ENCODE measurements around the gene MUC12. TPM values are rescaled to one million over a fixed set of nuclear protein-coding genes. Genes with fewer than 3 reads are reported as not detected.
"Not testable (repeated sequence)": the region's sequence is repeated elsewhere in the genome, so short reads cannot be mapped to it uniquely, and the experiment has no call there.

MUC12 gene
- total RNA-seq, 1 experiment from 2014 or later: 10.4 TPM

DNA sequence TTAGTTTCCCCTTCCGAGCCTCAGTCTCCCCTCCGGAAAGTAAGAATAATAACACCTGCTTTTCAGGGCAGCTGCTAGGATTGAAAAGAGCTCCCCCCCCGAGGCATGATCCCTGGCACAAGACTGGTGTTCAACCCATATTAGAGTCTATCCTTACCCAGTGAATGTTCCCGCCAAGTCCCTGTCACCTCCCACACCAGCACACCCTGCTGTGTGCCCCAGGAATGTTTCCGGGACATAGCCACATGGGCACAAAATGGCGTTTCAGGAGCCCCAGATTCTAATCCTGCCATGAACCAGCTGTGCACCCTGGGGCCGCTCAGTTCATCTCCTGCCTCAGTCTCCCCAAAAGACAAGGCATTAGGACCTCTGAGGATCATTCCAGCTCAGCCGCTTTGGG is 51.1 kb downstream of the MUC12 start:
- no peak overlapping the region for H3K4me3 ChIP-seq (ENCODE audit: insufficient read depth, low read depth, low read length)
- H3K27me3 ChIP-seq (ENCODE audit: control insufficient read depth, insufficient read depth, low read length): no peaks in the 10 kb centered on the region
- no peaks in the 10 kb centered on the region for H3K36me3 ChIP-seq (replicated peaks; ENCODE audit: control insufficient read depth, insufficient read depth, low read length)
- DNase-seq: peak; percentile 16

DNA sequence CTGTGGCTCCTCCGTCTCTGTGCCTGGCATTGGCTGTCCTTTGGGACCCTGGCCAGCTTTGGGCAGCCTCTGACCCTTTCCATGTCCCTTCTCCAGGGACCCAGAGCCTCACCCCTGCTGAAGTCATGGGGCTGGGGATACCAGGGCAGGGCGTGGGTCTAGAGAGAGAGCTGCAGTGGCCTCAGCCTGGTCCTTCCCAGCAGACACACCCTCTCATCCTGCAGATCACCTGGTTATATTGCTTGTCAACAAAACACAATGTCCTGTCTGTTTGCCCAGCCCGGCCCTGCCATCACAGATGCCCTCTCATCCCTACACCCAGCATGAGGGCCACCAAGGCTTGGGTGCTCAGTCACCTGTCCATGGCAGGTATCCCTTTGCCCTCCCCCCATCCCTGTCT is 52.3 kb downstream of the MUC12 start:
- no peak for DNase-seq
- H3K4me3 ChIP-seq (ENCODE audit: insufficient read depth, low read depth, low read length): no peak overlapping the region
- H3K27me3 ChIP-seq (ENCODE audit: control insufficient read depth, insufficient read depth, low read length): no peaks in the 10 kb centered on the region
- H3K36me3 ChIP-seq (replicated peaks; ENCODE audit: control insufficient read depth, insufficient read depth, low read length): no peaks in the 10 kb centered on the region

DNA sequence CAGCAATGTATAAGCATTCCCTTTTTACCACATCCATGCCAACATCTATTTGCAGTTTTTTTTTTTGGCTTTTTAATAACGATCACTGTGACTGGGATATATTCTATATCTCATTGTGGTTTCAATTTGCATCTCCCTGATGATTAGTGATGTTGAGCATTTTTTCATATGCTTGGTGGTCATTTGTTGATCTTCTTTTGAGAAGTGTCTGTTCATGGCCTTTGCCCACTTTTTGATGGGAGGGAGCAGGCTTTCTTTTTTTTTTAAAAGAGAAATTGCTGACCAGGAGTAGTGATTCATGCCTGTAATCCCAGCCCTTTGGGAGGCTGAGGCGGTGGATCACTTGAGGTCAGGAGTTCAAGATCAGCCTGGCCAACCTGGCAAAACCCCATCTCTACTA is 54.5 kb downstream of the MUC12 start:
- Histone ChIP-seq H3K4me3 (ENCODE audit: insufficient read depth, low read depth, low read length) (no peak overlapping the region), H3K27me3 (ENCODE audit: control insufficient read depth, insufficient read depth, low read length) (no peaks in the 10 kb centered on the region), H3K36me3 (replicated peaks; ENCODE audit: control insufficient read depth, insufficient read depth, low read length) (no peaks in the 10 kb centered on the region)
- DNase-seq: no peak

DNA sequence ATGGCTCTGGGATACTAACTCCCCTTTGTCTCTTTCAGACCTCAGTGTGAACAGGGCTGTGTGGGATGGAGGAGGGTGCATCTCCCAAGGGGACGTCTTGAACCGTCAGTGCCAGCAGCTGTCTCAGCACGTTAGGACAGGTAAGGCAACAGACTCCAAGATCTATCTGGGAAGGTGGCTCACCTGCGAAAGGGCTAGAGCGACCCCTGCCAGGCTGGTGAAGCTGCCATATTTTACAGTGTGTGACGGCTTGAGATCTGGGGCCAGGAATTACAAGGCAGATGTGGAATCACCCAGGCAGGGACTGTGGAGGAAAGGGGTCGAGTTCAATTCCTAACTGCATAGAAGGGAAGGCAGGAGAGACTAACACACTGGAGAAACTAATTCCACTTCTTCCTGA is 61.7 kb downstream of the MUC12 start:
- no peak for DNase-seq
- Histone ChIP-seq H3K4me3 (ENCODE audit: insufficient read depth, low read depth, low read length) (no peak overlapping the region), H3K36me3 (replicated peaks; ENCODE audit: control insufficient read depth, insufficient read depth, low read length) (no peaks in the 10 kb centered on the region), H3K27me3 (ENCODE audit: control insufficient read depth, insufficient read depth, low read length) (no peaks in the 10 kb centered on the region)

DNA sequence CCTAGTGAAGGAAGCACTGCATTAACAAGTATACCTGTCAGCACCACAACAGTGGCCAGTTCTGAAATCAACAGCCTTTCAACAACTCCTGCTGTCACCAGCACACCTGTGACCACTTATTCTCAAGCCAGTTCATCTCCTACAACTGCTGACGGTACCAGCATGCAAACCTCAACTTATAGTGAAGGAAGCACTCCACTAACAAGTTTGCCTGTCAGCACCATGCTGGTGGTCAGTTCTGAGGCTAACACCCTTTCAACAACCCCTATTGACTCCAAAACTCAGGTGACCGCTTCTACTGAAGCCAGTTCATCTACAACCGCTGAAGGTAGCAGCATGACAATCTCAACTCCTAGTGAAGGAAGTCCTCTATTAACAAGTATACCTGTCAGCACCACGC is 66.6 kb downstream of the MUC12 start:
- DNase-seq: no peak
- Histone ChIP-seq H3K36me3 (replicated peaks; ENCODE audit: control insufficient read depth, insufficient read depth, low read length) (no peaks in the 10 kb centered on the region), H3K4me3 (ENCODE audit: insufficient read depth, low read depth, low read length) (no peak overlapping the region), H3K27me3 (ENCODE audit: control insufficient read depth, insufficient read depth, low read length) (no peaks in the 10 kb centered on the region)

- not testable (repeated sequence) for H3K27me3 ChIP-seq (ENCODE audit: control insufficient read depth, insufficient read depth, low read length); H3K36me3 ChIP-seq (replicated peaks; ENCODE audit: control insufficient read depth, insufficient read depth, low read length); DNase-seq; H3K4me3 ChIP-seq (ENCODE audit: insufficient read depth, low read depth, low read length)
Observed at GRCh38 chr7:101041283-101041682, 71.9 kb downstream of the MUC12 start.

- no peak overlapping the region for H3K4me3 ChIP-seq (ENCODE audit: insufficient read depth, low read depth, low read length)
- no peaks in the 10 kb centered on the region for H3K36me3 ChIP-seq (replicated peaks; ENCODE audit: control insufficient read depth, insufficient read depth, low read length)
- peak; percentile 74 for DNase-seq
- H3K27me3 ChIP-seq (ENCODE audit: control insufficient read depth, insufficient read depth, low read length): peaks cover 4% of the 10 kb centered on the region; the same call in 1 of the 2 replicates
Observed at GRCh38 chr7:101058355-101058754, 89.0 kb downstream of the MUC12 start.

DNA sequence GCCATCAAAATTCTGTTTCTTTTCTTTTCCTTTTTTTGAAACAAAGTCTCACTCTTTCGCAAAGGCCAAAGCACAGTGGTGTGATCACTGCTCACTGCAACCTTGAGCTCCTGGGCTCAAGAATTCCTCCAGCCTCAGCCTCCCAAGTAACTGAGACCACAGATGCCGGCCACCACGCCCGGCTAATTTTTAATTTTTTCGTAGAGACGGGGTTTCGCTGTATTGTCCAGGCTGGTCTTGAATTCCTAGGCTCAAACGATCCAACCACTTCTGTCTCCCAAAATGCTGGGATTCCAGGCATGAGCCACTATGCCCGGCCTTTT is 90.2 kb downstream of the MUC12 start:
- DNase-seq: no peak
- H3K36me3 ChIP-seq (replicated peaks; ENCODE audit: control insufficient read depth, insufficient read depth, low read length): no peaks in the 10 kb centered on the region
- H3K4me3 ChIP-seq (ENCODE audit: insufficient read depth, low read depth, low read length): no peak overlapping the region
- H3K27me3 ChIP-seq (ENCODE audit: control insufficient read depth, insufficient read depth, low read length): peaks cover 4% of the 10 kb centered on the region; the same call in 1 of the 2 replicates

- DNase-seq: no peak
- Histone ChIP-seq H3K4me3 (ENCODE audit: insufficient read depth, low read depth, low read length) (no peak overlapping the region), H3K36me3 (replicated peaks; ENCODE audit: control insufficient read depth, insufficient read depth, low read length) (no peaks in the 10 kb centered on the region), H3K27me3 (ENCODE audit: control insufficient read depth, insufficient read depth, low read length) (peaks cover 2% of the 10 kb centered on the region; the same call in 1 of the 2 replicates)
Observed at GRCh38 chr7:101060992-101061391, 91.6 kb downstream of the MUC12 start.

- DNase-seq; H3K27me3 ChIP-seq (ENCODE audit: control insufficient read depth, insufficient read depth, low read length); H3K36me3 ChIP-seq (replicated peaks; ENCODE audit: control insufficient read depth, insufficient read depth, low read length); H3K4me3 ChIP-seq (ENCODE audit: insufficient read depth, low read depth, low read length): not testable (repeated sequence)
Observed at GRCh38 chr7:101064176-101064550, 94.8 kb downstream of the MUC12 start.

DNA sequence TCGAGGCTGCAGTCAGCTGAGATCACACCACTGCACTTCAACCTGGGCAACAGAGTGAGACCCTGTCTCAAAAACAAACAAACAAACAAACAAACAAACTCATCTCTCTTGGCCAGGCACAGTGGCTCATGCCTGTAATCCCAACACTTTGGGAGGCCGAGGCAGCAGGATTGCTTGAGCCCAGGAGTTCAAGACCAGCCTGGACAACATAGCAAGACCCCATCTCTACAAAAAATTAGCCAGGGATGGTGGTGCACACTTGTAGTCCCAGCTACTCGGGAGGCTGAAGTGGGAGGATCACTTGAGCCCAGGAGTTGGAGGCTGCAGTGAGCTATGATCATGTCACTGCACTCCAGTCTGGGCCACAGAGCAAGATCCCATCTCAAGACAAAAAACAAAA is 95.8 kb downstream of the MUC12 start:
- not testable (repeated sequence) for H3K36me3 ChIP-seq (replicated peaks; ENCODE audit: control insufficient read depth, insufficient read depth, low read length); H3K27me3 ChIP-seq (ENCODE audit: control insufficient read depth, insufficient read depth, low read length); H3K4me3 ChIP-seq (ENCODE audit: insufficient read depth, low read depth, low read length); DNase-seq

GRCh38 chr7:101066141-101066832 is 96.9 kb downstream of the MUC12 start:
- no peak for DNase-seq
- Histone ChIP-seq H3K27me3 (ENCODE audit: control insufficient read depth, insufficient read depth, low read length) (no peaks in the 10 kb centered on the region), H3K36me3 (replicated peaks; ENCODE audit: control insufficient read depth, insufficient read depth, low read length) (no peaks in the 10 kb centered on the region), H3K4me3 (ENCODE audit: insufficient read depth, low read depth, low read length) (no peak overlapping the region)

DNA sequence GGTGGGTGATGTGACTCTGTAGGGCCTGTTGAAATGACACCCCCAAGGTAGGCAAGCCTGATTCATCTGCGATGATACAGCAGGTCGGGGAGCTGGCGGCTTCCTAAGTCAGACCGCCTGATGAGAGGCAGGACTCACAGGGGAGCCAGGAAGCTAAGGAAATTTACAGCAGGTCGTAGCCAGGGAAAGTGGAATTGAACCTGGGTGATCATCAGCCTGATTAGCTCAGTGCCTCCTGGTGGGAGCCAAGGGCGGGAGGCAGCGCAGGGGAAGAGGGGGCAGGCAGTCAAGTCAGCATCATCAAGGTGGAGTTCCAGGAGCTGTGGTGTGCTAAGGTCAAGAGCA is 97.4 kb downstream of the MUC12 start:
- Histone ChIP-seq H3K36me3 (replicated peaks; ENCODE audit: control insufficient read depth, insufficient read depth, low read length) (no peaks in the 10 kb centered on the region), H3K27me3 (ENCODE audit: control insufficient read depth, insufficient read depth, low read length) (no peaks in the 10 kb centered on the region), H3K4me3 (ENCODE audit: insufficient read depth, low read depth, low read length) (no peak overlapping the region)
- no peak for DNase-seq

DNA sequence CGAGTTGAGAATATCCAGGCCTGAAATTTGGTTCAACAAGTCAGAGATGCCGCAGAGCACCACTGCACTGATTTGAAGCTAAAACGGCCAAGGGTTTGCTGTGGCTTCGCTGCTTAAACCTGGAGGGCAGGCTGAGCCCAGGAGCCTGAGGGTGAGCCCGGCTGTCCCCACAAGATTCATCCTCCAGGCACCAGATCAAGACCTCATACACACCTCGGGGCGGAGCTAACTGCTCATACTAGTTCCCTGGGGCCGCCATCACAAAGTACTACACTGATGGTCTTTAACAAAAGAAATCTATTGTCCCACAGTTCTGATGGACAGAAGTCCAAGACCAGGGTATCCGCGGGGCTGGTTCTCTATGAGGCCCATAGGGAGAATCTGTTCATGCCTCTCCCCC is 99.0 kb downstream of the MUC12 start:
- Histone ChIP-seq H3K27me3 (ENCODE audit: control insufficient read depth, insufficient read depth, low read length) (no peaks in the 10 kb centered on the region), H3K36me3 (replicated peaks; ENCODE audit: control insufficient read depth, insufficient read depth, low read length) (no peaks in the 10 kb centered on the region), H3K4me3 (ENCODE audit: insufficient read depth, low read depth, low read length) (no peak overlapping the region)
- DNase-seq: no peak
